SIG-M5 (cell line): Measurements from ENCODE around the gene PLBD1.

Source experiments
- DNase-seq: peaks from one replicate; lab custom pipeline; 2025; lab: John Stamatoyannopoulos, UW

PLBD1 gene

GRCh38 chr12:14564336-14564959 lies 3.2 kb downstream of the PLBD1 start:
- DNase-seq, result no peak

- DNase-seq, result no peak
Measured at GRCh38 chr12:14563046-14563445, 4.6 kb downstream of the PLBD1 start.

GRCh38 chr12:14562279-14562678 lies 5.4 kb downstream of the PLBD1 start:
- no peak for DNase-seq

DNA sequence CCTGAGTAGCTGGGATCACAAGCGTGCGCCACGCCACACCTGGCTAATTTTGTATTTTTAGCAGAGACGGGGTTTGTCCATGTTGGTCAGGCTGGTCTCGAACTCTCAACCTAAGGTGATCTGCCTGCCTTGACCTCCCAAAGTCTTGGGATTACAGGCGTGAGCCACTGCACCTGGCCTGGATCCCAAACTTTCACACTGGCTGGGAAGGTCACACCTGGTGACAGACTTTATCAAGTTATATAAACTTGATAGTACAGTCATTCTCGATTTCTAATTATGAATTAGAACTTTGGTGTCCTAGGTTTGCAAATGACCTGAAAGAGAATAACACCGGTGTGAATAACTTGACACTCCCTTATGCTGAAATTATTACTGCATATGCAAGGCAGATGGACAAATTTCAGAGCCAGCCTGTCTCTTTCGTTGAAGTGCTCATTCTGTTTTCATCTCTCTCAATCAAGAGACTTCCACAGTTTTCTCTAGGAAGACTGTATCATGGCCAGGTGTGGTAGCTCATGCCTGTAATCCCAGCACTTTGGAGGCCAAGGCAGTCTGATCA lies 5.9 kb downstream of the PLBD1 start:
- no peak for DNase-seq

- DNase-seq, result no peak
Measured at GRCh38 chr12:14560904-14561574, 6.6 kb downstream of the PLBD1 start.

DNA sequence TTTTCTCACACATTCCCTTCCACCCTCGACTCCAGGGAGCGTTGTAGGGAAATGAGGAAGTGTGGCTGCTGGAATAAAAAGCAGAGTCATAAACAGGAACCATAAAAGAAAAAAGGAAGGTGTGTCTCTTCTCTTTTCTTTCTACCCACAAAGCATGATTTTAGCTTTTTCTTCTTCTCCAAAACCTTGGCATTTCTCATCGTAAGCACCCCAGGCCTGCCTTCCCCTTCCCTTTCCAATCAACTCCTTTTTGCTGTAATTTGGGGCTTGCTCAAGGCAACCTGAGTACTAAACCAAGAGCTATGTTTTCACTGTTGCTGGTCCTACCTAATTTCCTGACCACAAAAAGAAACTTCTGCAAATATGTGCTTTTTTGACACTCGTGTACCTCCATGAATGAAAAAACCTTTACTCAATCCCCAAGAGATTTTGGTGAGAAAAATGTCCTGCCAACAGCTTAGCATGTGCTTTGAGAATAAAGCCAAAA lies 9.2 kb downstream of the PLBD1 start:
- peak; percentile 18 for DNase-seq

GRCh38 chr12:14557966-14558365 lies 9.7 kb downstream of the PLBD1 start:
- no peak for DNase-seq

DNA sequence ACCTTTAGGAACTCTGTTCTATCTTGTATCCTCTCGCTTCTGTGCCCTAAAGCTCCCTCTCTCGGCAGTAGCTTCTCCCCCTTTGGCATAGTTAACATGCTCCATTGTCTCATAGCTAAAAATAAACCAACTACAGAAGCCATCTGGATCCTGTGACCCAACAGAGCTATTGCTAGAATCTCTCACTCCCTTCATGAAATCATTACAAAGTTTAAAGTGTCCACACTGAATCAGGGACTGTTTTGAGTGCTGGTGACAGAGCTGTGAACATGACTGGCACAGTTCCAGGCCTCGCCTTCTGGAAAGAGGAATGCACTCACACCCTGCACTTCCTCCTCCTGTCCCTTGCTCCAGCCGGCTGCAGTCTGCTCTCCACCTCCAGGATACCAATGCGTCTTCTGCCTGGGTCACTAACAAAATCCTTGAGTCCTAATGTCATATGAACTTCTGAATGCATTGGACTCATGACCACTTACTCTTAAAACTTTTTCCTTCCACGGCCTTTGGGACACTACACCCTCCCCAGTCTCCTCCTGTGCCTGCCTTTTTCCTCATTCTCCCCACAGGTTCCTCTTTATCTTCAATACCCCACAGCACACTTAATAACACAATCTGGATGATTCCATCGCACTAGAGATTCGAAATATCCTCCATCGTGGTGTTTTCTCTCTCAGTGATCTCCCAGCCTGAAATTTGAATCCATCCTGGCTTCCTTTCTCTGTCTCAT lies 13.2 kb downstream of the PLBD1 start:
- no peak for DNase-seq

- no peak for DNase-seq
Measured at GRCh38 chr12:14548609-14549008, 19.1 kb downstream of the PLBD1 start.

DNA sequence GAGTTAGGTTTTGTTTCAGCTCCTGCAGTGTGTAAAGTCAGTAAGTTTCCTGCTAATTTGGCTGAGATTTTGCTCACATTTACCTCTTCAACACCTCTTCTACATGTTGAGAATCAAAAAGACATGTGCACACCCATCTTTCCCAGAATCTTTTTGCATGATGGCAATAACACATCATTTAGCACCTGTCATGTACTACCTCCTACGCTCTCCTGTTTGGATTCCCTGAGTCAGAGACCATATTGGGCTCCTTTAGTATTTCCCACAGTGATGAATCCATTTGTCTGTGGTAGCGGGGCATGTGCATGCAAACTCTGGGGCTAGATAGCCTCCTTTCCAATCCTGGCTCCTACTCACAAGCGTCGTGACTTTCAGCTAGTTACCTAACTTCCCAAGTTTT lies 20.1 kb downstream of the PLBD1 start:
- no peak for DNase-seq

GRCh38 chr12:14545144-14546124 lies 22.2 kb downstream of the PLBD1 start:
- no peak for DNase-seq

GRCh38 chr12:14540801-14541462 lies 26.8 kb downstream of the PLBD1 start:
- no peak for DNase-seq

DNA sequence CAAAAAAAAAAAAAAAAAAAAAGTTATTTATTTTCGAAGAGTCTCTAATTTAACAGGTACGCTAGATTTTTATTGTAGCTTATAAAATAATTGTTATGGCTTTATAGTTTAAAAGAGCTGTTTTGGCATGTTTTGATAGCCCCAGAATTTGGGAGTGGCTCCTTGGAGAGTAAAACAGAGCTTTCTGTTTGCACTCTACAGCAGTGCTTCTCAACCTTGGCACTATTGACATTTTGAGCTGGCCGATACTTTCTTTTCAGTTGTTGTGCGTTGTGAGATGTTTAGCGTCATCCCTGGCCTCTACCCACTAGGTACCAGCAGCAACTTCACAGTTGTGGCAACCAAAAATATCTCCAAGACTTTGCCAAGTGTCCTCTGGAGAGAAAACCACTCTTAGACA lies 30.6 kb downstream of the PLBD1 start:
- no peak for DNase-seq

- no peak for DNase-seq
Measured at GRCh38 chr12:14532152-14532551, 35.5 kb downstream of the PLBD1 start.

GRCh38 chr12:14525964-14526363 lies 41.7 kb downstream of the PLBD1 start:
- no peak for DNase-seq

DNA sequence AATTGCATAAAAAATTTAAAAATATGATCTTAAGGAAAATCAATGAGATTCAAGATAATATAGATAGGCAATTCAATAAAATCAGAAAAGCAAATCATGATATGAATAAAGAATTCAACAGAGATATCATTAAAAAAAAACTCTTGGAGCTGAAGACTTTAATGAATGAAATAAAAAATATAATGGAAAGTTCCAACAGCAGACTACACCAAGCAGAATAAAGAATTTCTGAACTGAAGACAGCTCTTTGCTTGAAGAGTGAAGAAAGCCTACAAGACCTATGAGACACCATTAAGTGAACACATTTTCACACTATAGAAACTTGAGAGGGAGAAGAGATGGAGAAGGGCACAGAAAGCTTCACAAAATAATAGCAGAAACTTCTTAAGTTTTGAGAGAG lies 45.9 kb downstream of the PLBD1 start:
- DNase-seq, result no peak

DNA sequence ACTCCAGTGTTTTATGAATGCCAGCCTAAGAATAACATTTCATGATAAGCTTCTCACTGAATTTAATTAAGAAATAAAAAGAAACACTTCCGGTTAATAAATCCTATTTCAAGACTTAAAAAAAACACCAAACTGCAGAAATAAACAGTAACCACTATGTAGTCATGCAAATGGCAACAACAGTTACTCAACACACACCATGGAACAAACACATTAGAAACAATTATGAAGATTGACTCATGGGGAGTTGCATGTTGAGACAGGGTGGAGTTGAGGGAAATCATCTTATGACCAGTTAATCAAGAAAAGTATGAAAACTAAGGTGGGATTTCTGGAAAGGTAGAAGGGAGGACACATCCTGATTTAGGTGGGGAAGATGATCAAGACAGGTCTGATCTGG lies 52.7 kb downstream of the PLBD1 start:
- no peak for DNase-seq

GRCh38 chr12:14514154-14514842 lies 53.4 kb downstream of the PLBD1 start:
- peak; percentile 21 for DNase-seq

- no peak for DNase-seq
Measured at GRCh38 chr12:14510574-14510973, 57.1 kb downstream of the PLBD1 start.
